Activated naive CD4-positive, alpha-beta T cell treated with anti-CD3 and anti-CD28 coated beads for 36 hours (primary cell): ENCODE measurements around the gene SPIN1. TPM values are rescaled to one million over a fixed set of nuclear protein-coding genes. Genes with fewer than 3 reads are reported as not detected.
"Not testable (repeated sequence)": the region's sequence is repeated elsewhere in the genome, so short reads cannot be mapped to it uniquely, and the experiment has no call there.

ENCODE experiments used
- CTCF ChIA-PET: fragments of 350-600 bp; sonication (Branson Sonifier 250); formaldehyde crosslinking; loops from one replicate; lab custom pipeline; 2021; ENCODE audit warnings: antibody characterized with exemption; lab: Charles Lee
- DNase-seq: peaks from one replicate; pipeline ENCODE4 v3.0.0-alpha.2; 2020
- H3K27ac Mint-ChIP-seq: one replicate; pipeline ENCODE4 v1.8.0; 2021; ENCODE audit warnings: mild to moderate bottlenecking, mixed read lengths
- H3K27me3 Mint-ChIP-seq: one replicate; pipeline ENCODE4 v1.8.0; 2021; ENCODE audit warnings: low read depth, mixed read lengths
- H3K36me3 Mint-ChIP-seq: one replicate; pipeline ENCODE4 v1.8.0; 2021; ENCODE audit warnings: low read depth, mixed read lengths
- H3K4me1 Mint-ChIP-seq: one replicate; pipeline ENCODE4 v1.8.0; 2021; ENCODE audit warnings: low read depth, mixed read lengths
- H3K4me3 Mint-ChIP-seq: one replicate; pipeline ENCODE4 v1.8.0; 2021; ENCODE audit warnings: mild to moderate bottlenecking, moderate library complexity, mixed read lengths
- H3K9me3 Mint-ChIP-seq: one replicate; pipeline ENCODE4 v1.8.0; 2021; ENCODE audit warnings: mixed read lengths
- intact Hi-C: fragments of 100-400 bp; cut with micrococcal nuclease; formaldehyde crosslinking; loops from one replicate; pipeline ENCODE4 v1.15.1; 2023
- total RNA-seq, 2 experiments: library from RNA; stranded (reverse); gene quantifications; one replicate each; pipeline ENCODE4 v1.2.3, GENCODE V29; 2021

SPIN1 gene
- total RNA-seq, 2 experiments from 2014 or later, result 20.2 to 21.4 TPM

- CTCF ChIA-PET, result interaction anchor here (0.6 kb wide), 1 partner anchor 285 kb away, joined by 5 read pairs; no protein-coding TSS in a partner anchor
- H3K9me3 Mint-ChIP-seq, result peaks cover 12% of the 10 kb centered on the region
- DNase-seq, result no peak
- no peaks in the 10 kb centered on the region for H3K4me1 Mint-ChIP-seq
- H3K27ac Mint-ChIP-seq, result no peak overlapping the region
- no peaks in the 10 kb centered on the region for H3K27me3 Mint-ChIP-seq
- intact Hi-C loops, result no loop called here
- H3K36me3 Mint-ChIP-seq, result peaks cover 6% of the 10 kb centered on the region
- no peak overlapping the region for H3K4me3 Mint-ChIP-seq
Observed at GRCh38 chr9:88372103-88372654, 16.1 kb upstream of the SPIN1 start.

DNA sequence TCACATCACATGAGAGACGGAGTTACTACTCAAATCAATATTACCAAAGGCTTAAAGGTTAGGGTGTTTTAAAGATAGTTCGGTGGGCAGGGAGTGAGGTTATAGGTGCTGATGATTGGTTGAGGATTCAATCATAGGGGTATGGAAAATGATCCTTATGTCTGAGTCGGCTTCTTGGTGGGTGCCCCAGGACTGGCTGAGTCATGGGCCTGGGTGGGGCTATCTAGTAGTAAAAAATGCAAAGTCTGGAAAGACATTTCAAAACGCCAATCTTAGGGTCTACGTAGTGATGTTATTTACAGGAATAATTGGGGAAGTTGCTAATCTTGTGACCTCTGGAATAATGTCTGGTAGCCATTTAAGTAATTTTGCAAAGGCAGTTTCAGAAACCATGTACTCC lies 15.2 kb upstream of the SPIN1 start:
- H3K27ac Mint-ChIP-seq, result no peak overlapping the region
- H3K4me3 Mint-ChIP-seq, result no peak overlapping the region
- CTCF ChIA-PET, result no interaction called here
- no peaks in the 10 kb centered on the region for H3K4me1 Mint-ChIP-seq
- intact Hi-C loops, result no loop called here
- peaks cover 3% of the 10 kb centered on the region for H3K36me3 Mint-ChIP-seq
- DNase-seq, result no peak
- H3K9me3 Mint-ChIP-seq, result peaks cover 8% of the 10 kb centered on the region
- no peaks in the 10 kb centered on the region for H3K27me3 Mint-ChIP-seq

- H3K27ac Mint-ChIP-seq, result no peak overlapping the region
- intact Hi-C loops, result no loop called here
- CTCF ChIA-PET, result no interaction called here
- H3K4me1 Mint-ChIP-seq, result no peaks in the 10 kb centered on the region
- H3K4me3 Mint-ChIP-seq, result no peak overlapping the region
- H3K9me3 Mint-ChIP-seq, result peaks cover 4% of the 10 kb centered on the region
- no peak for DNase-seq
- H3K36me3 Mint-ChIP-seq, result no peaks in the 10 kb centered on the region
- H3K27me3 Mint-ChIP-seq, result no peaks in the 10 kb centered on the region
Observed at GRCh38 chr9:88378317-88378716, 9.9 kb upstream of the SPIN1 start.

DNA sequence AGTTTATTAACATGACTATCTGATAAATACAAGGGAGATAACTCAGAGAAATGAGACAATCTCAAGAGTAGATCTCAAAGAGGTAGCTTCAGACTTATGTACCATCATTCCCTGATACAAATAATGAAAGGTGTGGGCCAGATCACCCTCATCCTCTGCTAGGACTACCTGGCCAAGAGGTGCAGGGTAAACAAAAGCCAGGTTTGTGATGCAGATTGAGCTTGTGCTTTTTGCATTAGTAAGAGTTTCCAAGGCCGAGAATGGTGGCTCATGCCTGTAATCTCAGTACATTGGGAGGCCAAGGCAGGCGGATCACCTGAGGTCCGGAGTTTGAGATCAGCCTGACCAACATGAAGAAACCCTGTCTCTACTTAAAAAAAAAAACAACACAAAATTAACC lies 8.9 kb upstream of the SPIN1 start:
- no peak for DNase-seq
- Mint-ChIP-seq H3K27me3 (no peaks in the 10 kb centered on the region), H3K4me1 (no peaks in the 10 kb centered on the region), H3K36me3 (no peaks in the 10 kb centered on the region), H3K27ac (no peak overlapping the region), H3K9me3 (peaks cover 4% of the 10 kb centered on the region), H3K4me3 (no peak overlapping the region)
- CTCF ChIA-PET, result no interaction called here
- intact Hi-C loops, result no loop called here

- no peaks in the 10 kb centered on the region for H3K27me3 Mint-ChIP-seq
- no peaks in the 10 kb centered on the region for H3K36me3 Mint-ChIP-seq
- no peak for DNase-seq
- no peak overlapping the region for H3K27ac Mint-ChIP-seq
- H3K4me3 Mint-ChIP-seq, result no peak overlapping the region
- CTCF ChIA-PET, result no interaction called here
- peaks cover 2% of the 10 kb centered on the region for H3K9me3 Mint-ChIP-seq
- H3K4me1 Mint-ChIP-seq, result no peaks in the 10 kb centered on the region
- intact Hi-C loops, result loop anchor here (10.0 kb wide), 1 partner anchor 405 kb away; the partner anchor contains the start of gene CDK20
Observed at GRCh38 chr9:88380118-88380517, 8.1 kb upstream of the SPIN1 start.

DNA sequence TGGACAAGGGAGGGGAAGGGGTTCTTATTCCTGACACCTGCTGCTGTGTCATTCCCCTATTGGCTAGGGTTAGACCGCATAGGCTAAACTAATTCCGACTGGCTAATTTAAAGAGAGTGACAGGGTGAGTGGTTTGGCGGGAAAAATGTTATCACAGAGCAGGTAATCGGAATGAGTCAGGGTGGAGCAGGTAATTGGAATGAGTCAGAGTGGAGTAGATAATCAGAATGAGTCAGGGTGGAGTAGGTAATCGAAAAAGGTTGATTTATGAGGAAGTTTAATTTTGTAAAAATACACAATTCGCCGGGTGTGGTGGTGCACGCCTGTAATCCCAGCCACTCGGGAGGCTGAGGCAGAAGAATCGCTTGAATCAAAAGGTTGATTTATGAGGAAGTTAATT lies 6.9 kb upstream of the SPIN1 start:
- H3K4me3 Mint-ChIP-seq, DNase-seq, H3K27ac Mint-ChIP-seq, H3K9me3 Mint-ChIP-seq, H3K36me3 Mint-ChIP-seq, H3K4me1 Mint-ChIP-seq, H3K27me3 Mint-ChIP-seq, CTCF ChIA-PET: not testable (repeated sequence)
- intact Hi-C loops, result loop anchor here (10.0 kb wide), 1 partner anchor 407 kb away; the partner anchor contains the start of gene CDK20

DNA sequence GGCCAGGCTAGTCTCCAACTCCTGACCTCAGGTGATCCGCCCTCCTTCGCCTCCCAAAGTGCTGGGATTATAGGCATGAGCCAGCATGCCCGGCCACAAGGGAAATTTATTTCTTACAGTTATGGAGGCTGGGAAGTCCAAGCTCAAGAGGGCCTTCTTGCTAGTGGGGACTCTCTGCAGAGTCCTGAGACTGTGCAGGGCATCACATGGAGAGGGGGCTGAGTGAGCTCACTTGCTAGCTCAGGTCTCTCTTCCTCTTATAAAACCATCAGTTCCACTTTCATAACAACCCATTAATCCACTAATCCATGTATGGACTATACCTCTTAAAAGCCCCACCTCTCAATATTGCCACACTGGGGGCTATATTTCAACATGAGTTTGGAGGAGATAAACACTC lies 5.1 kb upstream of the SPIN1 start:
- CTCF ChIA-PET, result no interaction called here
- no peaks in the 10 kb centered on the region for H3K27me3 Mint-ChIP-seq

DNA sequence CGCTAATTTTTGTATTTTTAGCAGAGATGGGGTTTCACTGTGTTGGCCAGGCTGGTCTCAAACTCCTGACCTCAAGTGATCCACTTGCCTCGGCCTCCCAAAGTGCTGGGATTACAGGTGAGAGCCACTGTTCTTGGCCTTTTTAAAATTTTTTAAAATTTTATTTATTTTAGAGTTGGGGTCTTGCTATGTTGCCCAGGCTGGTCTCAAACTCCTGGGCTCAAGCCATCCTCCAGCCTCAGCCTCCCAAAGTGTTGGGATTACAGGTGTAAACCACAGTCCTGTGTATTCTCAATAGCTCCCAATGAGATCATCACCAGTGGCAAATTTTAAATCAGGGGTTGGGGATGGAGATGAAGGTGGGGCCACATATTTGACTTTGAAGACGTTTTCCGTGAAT lies 2.1 kb upstream of the SPIN1 start:
- peaks cover 16% of the 10 kb centered on the region for H3K4me1 Mint-ChIP-seq
- H3K9me3 Mint-ChIP-seq, H3K4me3 Mint-ChIP-seq, H3K36me3 Mint-ChIP-seq, H3K27ac Mint-ChIP-seq, H3K27me3 Mint-ChIP-seq, DNase-seq, CTCF ChIA-PET: not testable (repeated sequence)
- intact Hi-C loops, result loop anchor here (5.0 to 10.0 kb wide), 8 partner anchors 191 to 1439 kb away; partner anchors contain the start of genes CDK20, CKS2 and GAS1

More for the DNA sequence above, 5.1 kb upstream of the SPIN1 start:
- Mint-ChIP-seq H3K27ac (no peak overlapping the region), H3K4me3 (no peak overlapping the region), H3K36me3 (no peaks in the 10 kb centered on the region), H3K9me3 (no peaks in the 10 kb centered on the region), H3K4me1 (peaks cover 8% of the 10 kb centered on the region)
- DNase-seq, result no peak
- intact Hi-C loops, result loop anchor here (10.0 kb wide), 1 partner anchor 408 kb away; the partner anchor contains the start of gene CDK20

GRCh38 chr9:88387036-88387551 lies 1.1 kb upstream of the SPIN1 start:
- H3K9me3 Mint-ChIP-seq, result no peaks in the 10 kb centered on the region
- CTCF ChIA-PET, result no interaction called here
- peak; percentile 44 for DNase-seq

GRCh38 chr9:88387552-88388202 lies 567 bp upstream of the SPIN1 start:
- no peaks in the 10 kb centered on the region for H3K27me3 Mint-ChIP-seq
- H3K4me3 Mint-ChIP-seq, result peak overlapping the region; percentile 78
- peaks cover 29% of the 10 kb centered on the region for H3K4me1 Mint-ChIP-seq
- H3K36me3 Mint-ChIP-seq, result peaks cover 2% of the 10 kb centered on the region
- DNase-seq, result peak; percentile 65
- no peaks in the 10 kb centered on the region for H3K9me3 Mint-ChIP-seq
- intact Hi-C loops, result loop anchor here (1.0 to 10.0 kb wide), 13 partner anchors 75 to 1440 kb away; partner anchors contain the start of genes CDK20, CKS2, GAS1 and NXNL2
- CTCF ChIA-PET, result no interaction called here
- H3K27ac Mint-ChIP-seq, result peak overlapping the region; percentile 79

More at GRCh38 chr9:88387036-88387551, 1.1 kb upstream of the SPIN1 start:
- peaks cover 2% of the 10 kb centered on the region for H3K36me3 Mint-ChIP-seq
- H3K27ac Mint-ChIP-seq, result peak overlapping the region; percentile 79
- intact Hi-C loops, result loop anchor here (1.0 to 10.0 kb wide), 10 partner anchors 83 to 1440 kb away; partner anchors contain the start of genes CDK20, CKS2 and GAS1
- peak overlapping the region; percentile 78 for H3K4me3 Mint-ChIP-seq
- H3K4me1 Mint-ChIP-seq, result peaks cover 23% of the 10 kb centered on the region
- no peaks in the 10 kb centered on the region for H3K27me3 Mint-ChIP-seq

GRCh38 chr9:88388886-88389605 lies 802 bp downstream of the SPIN1 start:
- intact Hi-C loops, result loop anchor here (1.0 to 10.0 kb wide), 12 partner anchors 76 to 1442 kb away; partner anchors contain the start of genes CDK20, CKS2, GAS1 and NXNL2
- H3K27me3 Mint-ChIP-seq, result no peaks in the 10 kb centered on the region
- peak; percentile 66 for DNase-seq
- peaks cover 32% of the 10 kb centered on the region for H3K4me1 Mint-ChIP-seq
- H3K36me3 Mint-ChIP-seq, result peaks cover 2% of the 10 kb centered on the region
- CTCF ChIA-PET, result no interaction called here
- peak overlapping the region; percentile 85 for H3K4me3 Mint-ChIP-seq
- peak overlapping the region; percentile 91 for H3K27ac Mint-ChIP-seq
- H3K9me3 Mint-ChIP-seq, result no peaks in the 10 kb centered on the region

DNA sequence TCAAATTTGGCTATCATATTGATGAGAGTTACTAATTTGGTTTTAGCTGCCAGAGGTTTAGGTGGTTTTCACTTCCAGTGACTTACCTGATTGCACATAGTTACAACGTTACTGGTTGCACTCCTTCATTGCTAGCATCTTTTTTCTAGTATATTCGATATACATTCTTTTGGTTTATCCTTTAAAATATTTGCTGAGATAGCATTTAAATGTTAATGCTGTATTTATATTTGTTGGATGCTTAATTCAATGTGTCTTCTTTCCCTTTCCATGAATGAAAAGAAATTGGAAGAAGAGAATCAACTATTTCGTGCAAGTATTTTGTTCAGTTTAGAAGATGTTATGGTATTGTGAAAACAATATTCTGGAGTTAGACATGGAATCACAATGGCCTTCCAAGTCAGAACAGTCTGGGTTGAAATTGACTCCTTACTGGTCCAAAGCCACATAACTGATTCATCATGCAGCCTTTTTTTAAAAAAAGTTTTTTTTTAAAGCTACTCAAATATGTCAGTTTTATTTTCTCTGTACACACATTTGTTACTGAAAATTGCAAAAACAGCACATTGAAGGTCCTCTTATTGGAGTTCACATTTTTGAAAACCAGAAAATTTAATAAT lies 2.2 kb downstream of the SPIN1 start:
- no peak for DNase-seq
- intact Hi-C loops, result no loop called here
- CTCF ChIA-PET, result interaction anchor here (0.6 kb wide), 1 partner anchor 1985 kb away, joined by 3 read pairs; no protein-coding TSS in a partner anchor
- Mint-ChIP-seq H3K9me3 (no peaks in the 10 kb centered on the region), H3K4me3 (no peak overlapping the region), H3K4me1 (peaks cover 33% of the 10 kb centered on the region), H3K27ac (no peak overlapping the region), H3K36me3 (peaks cover 2% of the 10 kb centered on the region), H3K27me3 (no peaks in the 10 kb centered on the region)
